Thyroid gland (tissue), 4 donors: ENCODE measurements around the gene LMO2. TPM values are rescaled to one million over a fixed set of nuclear protein-coding genes. Genes with fewer than 3 reads are reported as not detected.

ENCODE experiments used
- DNase-seq, 2 donors: peaks; one replicate each; pipeline ENCODE4 v3.0.0-alpha.2; 2019
- H3K27ac ChIP-seq, 3 donors: fragments of 200-600 bp; sonication (generic); 1 replicate in 2 of 3; 2 replicates in 1 of 3; pipeline ENCODE4 v1.5.1; 2016 to 2019; ENCODE audit warnings: mild to moderate bottlenecking in 1 of 3, moderate library complexity in 1 of 3
- H3K27me3 ChIP-seq: fragments of 200-600 bp; sonication (generic); one replicate; pipeline ENCODE4 v1.5.1; 2019
- H3K36me3 ChIP-seq, 2 donors: fragments of 200-600 bp; sonication (generic); one replicate each; pipeline ENCODE4 v1.5.1; 2016 to 2019
- H3K4me1 ChIP-seq, 2 donors: fragments of 200-600 bp; sonication (generic); one replicate each; pipeline ENCODE4 v1.5.1; 2017 to 2019
- H3K4me3 ChIP-seq, 3 donors: fragments of 200-600 bp; sonication (generic); replicated peaks in 1 of 3; 1 replicate in 2 of 3; 2 replicates in 1 of 3; pipeline ENCODE4 v1.5.1; 2016; ENCODE audit warnings: mild to moderate bottlenecking in 1 of 3
- H3K9me3 ChIP-seq: fragments of 200-600 bp; sonication (generic); one replicate; pipeline ENCODE4 v1.5.1; 2017
- POLR2A ChIP-seq, 2 donors: fragments of 450-650 bp; IDR thresholded peaks; one replicate each; pipeline ENCODE4 v1.6.1; 2017; ENCODE audit warnings: antibody characterized with exemption in 2 of 2, mild to moderate bottlenecking in 2 of 2, moderate library complexity in 1 of 2
- WGBS, 2 donors: methylation state at CpG; one replicate each; pipeline ENCODE4 v1.1.5; 2017; 5-methylcytosine and 5-hydroxymethylcytosine counted together
- intact Hi-C: fragments of 100-400 bp; cut with DNase I; formaldehyde crosslinking; loops from one replicate; pipeline ENCODE4 v1.15.1; 2023
- total RNA-seq, 4 donors: library from RNA; depleted of rRNA; stranded (reverse); fragments of >200 nt; gene quantifications; one replicate each; pipeline ENCODE4 v1.2.3, GENCODE V29; 2016
- TF ChIP-seq, protein P1 (sequence below), 6 experiments: fragments of 200-600 bp in 3 of 6; fragments of 450-650 bp in 3 of 6; sonication (generic) in 3 of 6; IDR thresholded peaks; one replicate each; pipeline ENCODE4 v1.5.1; 2016 to 2019; ENCODE audit warnings: antibody characterized with exemption in 6 of 6, mild to moderate bottlenecking in 2 of 6, inconsistent platforms in 1 of 6, moderate library complexity in 1 of 6

Gene LMO2
- total RNA-seq, 4 donors from 2014 or later = 20.7 to 51.5 (median 40.3) TPM

DNA sequence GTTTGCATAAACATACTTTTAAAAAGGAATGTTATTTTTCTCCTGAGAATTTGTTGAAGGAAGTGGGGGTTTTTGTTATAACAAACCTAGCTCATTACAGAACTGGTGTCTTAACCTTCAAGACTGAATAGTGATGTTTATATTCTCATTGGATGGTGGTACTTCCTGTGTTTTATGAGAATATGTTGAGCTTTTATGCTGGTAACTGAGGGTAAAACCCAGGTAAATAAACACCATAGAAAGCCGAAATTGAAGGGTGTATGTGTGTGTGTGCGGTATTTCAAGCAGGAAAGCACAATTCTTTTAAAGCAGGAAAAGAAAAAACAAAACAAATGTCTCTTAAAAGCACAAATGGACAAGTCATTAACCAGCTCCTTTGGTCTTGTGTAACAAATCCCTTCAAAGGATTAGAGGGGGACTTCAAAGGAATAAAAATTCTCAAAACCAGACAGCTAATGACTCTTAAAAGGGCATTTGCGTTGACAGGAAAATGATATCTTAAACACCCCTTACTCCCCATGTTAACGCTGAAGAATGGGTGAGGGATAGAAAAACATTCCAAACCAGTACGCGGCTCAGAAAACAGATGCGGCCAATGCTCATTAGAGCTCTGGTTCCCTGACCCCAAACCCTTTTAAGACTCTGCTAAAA, 23.8 kb downstream of the LMO2 start:
- no peak for TF ChIP-seq POLR2A (IDR thresholded peaks at IDR 0.05)
- TF ChIP-seq, protein P1, sequence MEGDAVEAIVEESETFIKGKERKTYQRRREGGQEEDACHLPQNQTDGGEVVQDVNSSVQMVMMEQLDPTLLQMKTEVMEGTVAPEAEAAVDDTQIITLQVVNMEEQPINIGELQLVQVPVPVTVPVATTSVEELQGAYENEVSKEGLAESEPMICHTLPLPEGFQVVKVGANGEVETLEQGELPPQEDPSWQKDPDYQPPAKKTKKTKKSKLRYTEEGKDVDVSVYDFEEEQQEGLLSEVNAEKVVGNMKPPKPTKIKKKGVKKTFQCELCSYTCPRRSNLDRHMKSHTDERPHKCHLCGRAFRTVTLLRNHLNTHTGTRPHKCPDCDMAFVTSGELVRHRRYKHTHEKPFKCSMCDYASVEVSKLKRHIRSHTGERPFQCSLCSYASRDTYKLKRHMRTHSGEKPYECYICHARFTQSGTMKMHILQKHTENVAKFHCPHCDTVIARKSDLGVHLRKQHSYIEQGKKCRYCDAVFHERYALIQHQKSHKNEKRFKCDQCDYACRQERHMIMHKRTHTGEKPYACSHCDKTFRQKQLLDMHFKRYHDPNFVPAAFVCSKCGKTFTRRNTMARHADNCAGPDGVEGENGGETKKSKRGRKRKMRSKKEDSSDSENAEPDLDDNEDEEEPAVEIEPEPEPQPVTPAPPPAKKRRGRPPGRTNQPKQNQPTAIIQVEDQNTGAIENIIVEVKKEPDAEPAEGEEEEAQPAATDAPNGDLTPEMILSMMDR (IDR thresholded peaks at IDR 0.05) = no peak
- H3K36me3 ChIP-seq = no peaks in the 10 kb centered on the region
- WGBS, 2 donors = 21 to 29% methylated on average over 7 of the region's 7 CpGs
- peaks cover 5 to 16% of the 10 kb centered on the region in 2 donors for H3K4me1 ChIP-seq
- no peaks in the 10 kb centered on the region for H3K9me3 ChIP-seq
- DNase-seq = no peak
- no peaks in the 10 kb centered on the region for H3K27me3 ChIP-seq
- peak overlapping the region in 1 of 3 donors; percentile 54 for H3K4me3 ChIP-seq
- intact Hi-C loops = no loop called here
- H3K27ac ChIP-seq = peak overlapping the region; percentile 73 to 82 (median 82)

DNA sequence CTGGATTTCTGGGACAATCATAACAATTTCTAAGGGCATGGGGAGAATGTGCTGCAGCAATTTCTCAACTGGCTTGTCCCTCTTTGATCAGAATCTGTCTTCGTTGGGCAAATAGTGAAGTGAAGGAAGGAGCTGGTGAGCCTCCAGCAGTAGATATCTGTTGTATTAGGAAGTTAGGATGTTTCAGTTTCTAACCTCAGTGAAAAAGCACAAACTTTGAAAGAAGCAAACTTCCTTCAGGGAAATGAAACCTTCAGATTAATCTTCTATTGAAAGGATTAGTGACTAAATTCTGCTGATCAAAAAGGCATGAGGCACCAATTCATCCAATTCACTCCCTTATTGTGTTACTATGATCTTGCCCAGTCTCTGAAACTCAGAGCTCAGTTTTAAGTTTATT, 24.3 kb downstream of the LMO2 start:
- intact Hi-C loops = no loop called here
- Histone ChIP-seq H3K4me1 (peaks cover 5 to 16% of the 10 kb centered on the region in 2 donors), H3K4me3 (no peak overlapping the region), H3K36me3 (no peaks in the 10 kb centered on the region), H3K27ac (peak overlapping the region in 2 of 3 donors; percentile 82), H3K27me3 (no peaks in the 10 kb centered on the region), H3K9me3 (no peaks in the 10 kb centered on the region)
- TF ChIP-seq, protein P1 (IDR thresholded peaks at IDR 0.05) = no peak
- TF ChIP-seq POLR2A (IDR thresholded peaks at IDR 0.05) = no peak
- DNase-seq = no peak
- 48 to 52% methylated on average over 1 of the region's 1 CpG for WGBS, 2 donors

DNA sequence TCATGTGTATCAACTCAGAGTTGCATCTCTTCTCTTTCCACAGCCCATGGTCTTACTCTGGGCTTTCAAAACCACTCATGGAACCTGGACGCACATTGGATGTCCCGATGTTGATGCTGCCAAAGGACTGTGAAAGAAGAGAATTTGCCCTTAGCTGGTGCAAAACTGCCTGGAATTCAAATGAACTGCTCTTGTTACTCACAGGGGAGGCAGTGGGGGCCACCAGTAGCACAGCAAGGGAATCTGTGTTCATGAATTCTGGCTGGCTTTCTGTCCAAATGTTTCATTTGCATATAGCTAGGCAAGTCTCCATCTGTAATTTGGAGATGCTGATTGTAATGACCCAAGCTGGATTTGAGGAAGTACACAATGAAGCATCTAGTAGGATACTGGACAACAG, 24.9 kb downstream of the LMO2 start:
- 59 to 65% methylated on average over 2 of the region's 2 CpGs for WGBS, 2 donors
- Histone ChIP-seq H3K9me3 (no peaks in the 10 kb centered on the region), H3K27ac (peak overlapping the region in 2 of 3 donors; percentile 0 to 6), H3K4me3 (no peak overlapping the region), H3K27me3 (no peaks in the 10 kb centered on the region), H3K4me1 (peaks cover 5 to 17% of the 10 kb centered on the region in 2 donors), H3K36me3 (no peaks in the 10 kb centered on the region)
- TF ChIP-seq, protein P1 (IDR thresholded peaks at IDR 0.05) = no peak
- TF ChIP-seq POLR2A (IDR thresholded peaks at IDR 0.05) = no peak
- intact Hi-C loops = no loop called here
- no peak for DNase-seq

DNA sequence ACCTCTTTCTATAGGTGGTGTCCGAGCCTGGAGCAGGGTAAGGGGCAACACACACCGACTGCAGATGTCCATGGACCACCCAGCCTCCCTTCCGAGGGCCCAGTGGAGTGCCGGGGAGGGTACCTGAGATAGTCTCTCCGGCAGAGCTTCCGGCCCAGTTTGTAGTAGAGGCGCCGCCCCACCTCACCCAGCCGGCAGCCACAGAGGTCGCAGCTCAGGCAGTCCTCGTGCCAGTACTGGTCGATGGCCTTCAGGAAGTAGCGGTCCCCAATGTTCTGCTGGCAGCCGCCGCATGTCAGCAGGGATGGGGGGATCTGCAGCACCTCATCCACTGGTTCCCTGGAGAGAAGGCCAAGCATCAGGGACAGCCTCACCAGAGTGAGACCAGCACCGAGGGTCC, 27.4 kb downstream of the LMO2 start:
- no peaks in the 10 kb centered on the region for H3K27me3 ChIP-seq
- DNase-seq = peak in 1 of 2 donors; percentile 22
- no peaks in the 10 kb centered on the region for H3K36me3 ChIP-seq
- H3K4me1 ChIP-seq = peaks cover 5 to 16% of the 10 kb centered on the region in 2 donors
- peak overlapping the region in 1 of 3 donors; percentile 14 for H3K27ac ChIP-seq
- TF ChIP-seq POLR2A (IDR thresholded peaks at IDR 0.05) = no peak
- TF ChIP-seq, protein P1 (IDR thresholded peaks at IDR 0.05) = no peak
- no peak overlapping the region for H3K4me3 ChIP-seq
- no peaks in the 10 kb centered on the region for H3K9me3 ChIP-seq
- 76 to 86% methylated on average over 12 to 13 of the region's 16 CpGs for WGBS, 2 donors
- intact Hi-C loops = loop anchor here (5.0 kb wide), 1 partner anchor 103 kb away; no protein-coding TSS in a partner anchor

DNA sequence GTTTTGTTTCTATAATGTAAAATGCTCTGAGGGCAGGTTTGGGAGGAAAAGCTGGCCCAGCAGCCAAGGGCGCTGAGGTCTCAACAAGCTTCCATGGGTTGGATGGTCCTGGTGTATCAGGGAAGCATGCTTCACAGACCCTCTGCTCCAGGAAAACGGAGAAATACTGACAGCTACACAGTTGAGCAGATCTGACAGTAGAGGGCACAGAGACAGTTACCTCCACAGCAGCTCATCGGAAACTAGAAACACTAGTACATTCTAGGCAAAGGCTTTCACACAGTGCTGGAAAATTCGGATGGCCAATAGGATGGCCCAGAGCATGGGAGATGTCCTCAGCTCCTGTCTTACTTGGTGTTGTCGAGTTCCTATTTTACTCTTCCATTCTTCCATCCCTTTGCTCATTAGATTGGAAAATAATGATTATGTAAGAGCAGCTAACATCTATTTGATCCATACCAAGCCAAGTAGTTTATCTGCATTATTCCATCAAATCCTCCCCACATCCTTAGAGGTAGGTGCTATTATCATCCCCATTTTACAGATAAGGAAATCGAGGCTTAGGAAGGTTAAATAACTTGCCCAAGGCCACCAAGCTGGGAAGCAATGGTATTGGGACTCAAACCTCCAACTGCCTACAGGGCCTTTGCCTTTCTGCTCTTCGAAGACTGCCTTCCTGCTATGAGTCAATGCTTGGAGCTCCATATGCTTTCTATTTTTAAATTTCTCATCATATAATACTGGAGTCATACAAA, 28.3 kb downstream of the LMO2 start:
- intact Hi-C loops = loop anchor here (5.0 kb wide), 1 partner anchor 104 kb away; no protein-coding TSS in a partner anchor
- 77 to 80% methylated on average over 7 of the region's 7 CpGs for WGBS, 2 donors

More for the DNA sequence above, 28.3 kb downstream of the LMO2 start:
- Histone ChIP-seq H3K27ac (no peak overlapping the region), H3K27me3 (no peaks in the 10 kb centered on the region), H3K9me3 (no peaks in the 10 kb centered on the region), H3K4me1 (peaks cover 1 to 10% of the 10 kb centered on the region in 2 donors), H3K4me3 (no peak overlapping the region), H3K36me3 (no peaks in the 10 kb centered on the region)
- TF ChIP-seq, protein P1 (IDR thresholded peaks at IDR 0.05) = no peak
- TF ChIP-seq POLR2A (IDR thresholded peaks at IDR 0.05) = no peak
- no peak for DNase-seq
